ENCODE results near the gene PTPRA. TPM values are rescaled to one million over a fixed set of nuclear protein-coding genes. Genes with fewer than 3 reads are reported as not detected.

Gene PTPRA, protein sequence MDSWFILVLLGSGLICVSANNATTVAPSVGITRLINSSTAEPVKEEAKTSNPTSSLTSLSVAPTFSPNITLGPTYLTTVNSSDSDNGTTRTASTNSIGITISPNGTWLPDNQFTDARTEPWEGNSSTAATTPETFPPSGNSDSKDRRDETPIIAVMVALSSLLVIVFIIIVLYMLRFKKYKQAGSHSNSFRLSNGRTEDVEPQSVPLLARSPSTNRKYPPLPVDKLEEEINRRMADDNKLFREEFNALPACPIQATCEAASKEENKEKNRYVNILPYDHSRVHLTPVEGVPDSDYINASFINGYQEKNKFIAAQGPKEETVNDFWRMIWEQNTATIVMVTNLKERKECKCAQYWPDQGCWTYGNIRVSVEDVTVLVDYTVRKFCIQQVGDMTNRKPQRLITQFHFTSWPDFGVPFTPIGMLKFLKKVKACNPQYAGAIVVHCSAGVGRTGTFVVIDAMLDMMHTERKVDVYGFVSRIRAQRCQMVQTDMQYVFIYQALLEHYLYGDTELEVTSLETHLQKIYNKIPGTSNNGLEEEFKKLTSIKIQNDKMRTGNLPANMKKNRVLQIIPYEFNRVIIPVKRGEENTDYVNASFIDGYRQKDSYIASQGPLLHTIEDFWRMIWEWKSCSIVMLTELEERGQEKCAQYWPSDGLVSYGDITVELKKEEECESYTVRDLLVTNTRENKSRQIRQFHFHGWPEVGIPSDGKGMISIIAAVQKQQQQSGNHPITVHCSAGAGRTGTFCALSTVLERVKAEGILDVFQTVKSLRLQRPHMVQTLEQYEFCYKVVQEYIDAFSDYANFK
- total RNA-seq, result 29.1 and 35.5 TPM in 2 replicates

DNA sequence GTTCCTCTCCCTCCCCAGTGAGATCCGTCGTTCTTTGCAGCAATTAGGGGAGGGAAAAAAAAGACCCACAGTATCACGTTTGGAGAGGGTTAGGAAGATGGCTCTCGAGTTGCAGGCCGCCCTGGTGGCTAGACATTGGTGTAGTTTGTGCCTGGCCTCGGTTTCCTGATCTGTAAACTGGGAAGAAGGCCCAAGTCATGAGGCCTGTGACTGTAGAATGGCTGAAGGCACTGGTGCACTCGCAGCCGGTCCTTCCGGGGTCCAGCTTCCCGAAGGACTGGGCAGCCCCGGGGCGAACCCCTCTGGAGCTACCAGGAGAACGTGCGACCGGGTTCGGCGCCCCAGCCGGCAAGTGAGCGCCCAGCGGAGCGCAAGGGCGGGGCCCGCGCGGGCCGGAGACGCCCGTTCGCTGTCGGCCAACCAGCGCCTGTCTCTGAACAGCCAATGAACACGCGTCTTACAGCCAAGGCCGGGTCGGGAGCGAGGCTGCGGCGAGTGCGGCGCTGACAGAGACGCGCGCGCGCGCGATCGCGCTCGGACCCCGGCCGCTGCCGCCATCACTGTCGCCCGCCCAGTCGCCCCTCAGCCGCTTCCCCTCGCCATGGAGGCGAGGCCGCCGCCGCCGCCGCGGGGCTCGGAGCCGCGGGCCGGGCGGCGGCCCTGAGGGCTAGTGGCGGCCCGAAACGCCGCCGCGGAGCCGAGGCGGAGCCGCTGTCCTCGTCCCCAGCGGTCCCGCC is at the start of gene PTPRA:
TSS of gene PTPRA (plus strand) at position 472 of the 737 bp plus-strand sequence. CDS start 90,797 bp downstream, outside the sequence.

DNA sequence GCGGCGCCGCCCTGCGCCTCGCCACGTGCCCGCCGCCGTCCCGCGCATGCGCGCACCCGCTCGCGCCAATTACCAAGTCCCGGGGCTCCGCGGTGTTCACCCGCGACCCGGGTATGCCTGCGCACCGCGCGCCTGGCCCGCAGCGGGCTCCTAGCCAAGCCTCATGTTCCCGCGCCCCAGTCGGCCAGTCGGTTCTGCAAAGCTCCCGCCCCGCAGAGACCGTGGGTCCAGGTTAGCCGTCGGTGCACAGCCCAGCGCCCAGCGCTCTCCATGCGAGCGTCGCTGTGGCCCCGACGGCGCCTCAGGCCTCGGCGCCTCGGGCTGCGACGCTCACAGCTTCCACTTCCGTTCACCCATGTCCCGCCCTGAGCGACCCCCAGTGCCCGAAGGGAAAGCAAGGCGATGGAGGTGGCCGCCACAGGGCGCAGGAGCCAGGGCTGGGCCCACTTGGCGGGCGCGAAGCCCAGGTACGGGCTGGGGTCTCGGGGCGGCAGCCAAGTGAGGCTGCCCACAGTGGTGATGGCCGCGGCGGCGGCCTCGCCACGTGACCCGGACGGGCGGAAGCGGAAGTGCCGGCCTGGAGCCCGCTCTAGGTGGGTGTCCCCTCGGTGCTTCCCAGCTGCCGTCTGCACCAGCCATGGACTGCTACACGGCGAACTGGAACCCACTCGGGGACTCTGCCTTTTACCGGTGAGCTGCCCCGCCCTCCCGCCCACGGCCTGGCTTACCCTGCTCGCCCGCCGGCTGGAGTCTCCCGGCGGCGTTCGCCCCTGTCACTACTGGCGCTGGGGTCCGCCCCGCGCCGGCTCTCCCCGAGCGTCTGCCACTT is 32.9 kb upstream of the PTPRA start, which contains the start of the genes PCED1A and VPS16:
TSS of gene PCED1A (minus strand) at position 518 of the 829 bp plus-strand sequence. CDS start 743 bp downstream, outside the sequence.
TSS of gene VPS16 (plus strand) at position 608 of the 829 bp plus-strand sequence. CDS start at position 638, 30 bp downstream.

DNA sequence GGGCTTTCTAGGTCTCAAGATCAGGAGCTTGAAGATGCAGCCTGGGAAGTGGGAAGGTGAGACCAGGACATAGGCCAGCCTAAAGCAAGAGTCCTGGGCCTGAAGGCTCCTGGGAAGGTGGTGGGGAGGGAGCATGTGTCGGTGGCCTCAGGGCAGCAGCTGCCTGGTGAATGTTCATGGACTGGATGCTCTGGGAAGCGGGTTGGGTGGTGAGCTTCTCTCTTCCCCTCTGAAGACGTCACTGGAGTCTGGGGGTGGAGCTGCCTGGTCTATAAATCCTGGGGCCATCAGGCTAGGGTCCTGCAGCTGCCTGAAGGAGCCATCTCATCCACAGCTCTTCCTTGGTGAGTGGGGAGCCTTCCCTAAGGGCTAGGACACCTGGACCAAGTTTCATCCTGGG is 170.0 kb downstream of the PTPRA start, which contains the start of gene GNRH2:
TSS of gene GNRH2 (plus strand) at position 301 of the 400 bp plus-strand sequence. CDS start 793 bp downstream, outside the sequence.

DNA sequence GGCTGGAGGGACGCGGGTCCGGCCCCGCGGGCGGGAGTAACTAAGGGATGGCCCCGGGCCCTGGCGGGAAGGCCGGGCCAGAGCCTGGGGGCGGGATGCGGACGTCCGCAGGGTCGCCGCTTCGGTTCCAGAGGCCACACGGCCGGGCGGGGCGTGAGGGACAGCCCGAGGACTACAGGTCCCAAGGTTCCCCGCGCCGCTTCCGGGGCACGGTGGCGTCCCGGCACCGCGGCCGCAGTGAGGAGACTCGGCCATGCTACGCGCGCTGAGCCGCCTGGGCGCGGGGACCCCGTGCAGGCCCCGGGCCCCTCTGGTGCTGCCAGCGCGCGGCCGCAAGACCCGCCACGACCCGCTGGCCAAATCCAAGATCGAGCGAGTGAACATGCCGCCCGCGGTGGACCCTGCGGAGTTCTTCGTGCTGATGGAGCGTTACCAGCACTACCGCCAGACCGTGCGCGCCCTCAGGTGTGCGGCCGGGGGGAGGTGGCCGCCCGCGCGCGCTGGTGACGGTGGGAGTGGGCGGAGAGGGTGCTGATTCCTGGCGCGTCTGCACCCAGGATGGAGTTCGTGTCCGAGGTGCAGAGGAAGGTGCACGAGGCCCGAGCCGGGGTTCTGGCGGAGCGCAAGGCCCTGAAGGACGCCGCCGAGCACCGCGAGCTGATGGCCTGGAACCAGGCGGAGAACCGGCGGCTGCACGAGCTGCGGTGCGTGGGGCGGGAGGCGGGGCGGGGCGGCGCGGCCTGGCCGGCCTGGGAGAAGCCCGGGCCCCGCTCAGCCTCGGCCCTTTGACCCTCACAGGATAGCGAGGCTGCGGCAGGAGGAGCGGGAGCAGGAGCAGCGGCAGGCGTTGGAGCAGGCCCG is 172.8 kb downstream of the PTPRA start, which contains the start of gene MRPS26:
TSS of gene MRPS26 (plus strand) at position 237 of the 861 bp plus-strand sequence. CDS start at position 254, 17 bp downstream.

DNA sequence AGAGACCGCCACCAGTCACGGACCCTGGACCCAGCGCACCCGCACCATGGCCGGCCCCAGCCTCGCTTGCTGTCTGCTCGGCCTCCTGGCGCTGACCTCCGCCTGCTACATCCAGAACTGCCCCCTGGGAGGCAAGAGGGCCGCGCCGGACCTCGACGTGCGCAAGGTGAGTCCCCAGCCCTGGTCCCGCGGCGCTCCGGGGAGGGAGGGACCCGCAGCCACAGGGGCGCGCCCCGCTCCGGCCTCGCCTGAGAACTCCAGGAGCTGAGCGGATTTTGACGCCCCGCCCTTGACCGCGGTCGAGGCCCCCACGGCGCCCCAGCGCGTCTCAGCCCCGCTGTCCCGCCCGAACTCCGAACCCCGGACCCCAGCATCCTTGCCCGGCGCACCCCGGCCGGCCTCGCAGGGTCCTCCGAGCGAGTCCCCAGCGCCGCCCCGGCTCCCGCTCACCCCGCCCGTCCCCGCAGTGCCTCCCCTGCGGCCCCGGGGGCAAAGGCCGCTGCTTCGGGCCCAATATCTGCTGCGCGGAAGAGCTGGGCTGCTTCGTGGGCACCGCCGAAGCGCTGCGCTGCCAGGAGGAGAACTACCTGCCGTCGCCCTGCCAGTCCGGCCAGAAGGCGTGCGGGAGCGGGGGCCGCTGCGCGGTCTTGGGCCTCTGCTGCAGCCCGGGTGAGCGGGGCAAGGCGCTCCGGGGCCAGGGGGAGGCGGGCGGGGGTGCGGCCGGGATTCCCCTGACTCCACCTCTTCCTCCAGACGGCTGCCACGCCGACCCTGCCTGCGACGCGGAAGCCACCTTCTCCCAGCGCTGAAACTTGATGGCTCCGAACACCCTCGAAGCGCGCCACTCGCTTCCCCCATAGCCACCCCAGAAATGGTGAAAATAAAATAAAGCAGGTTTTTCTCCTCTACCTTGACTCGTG is 198.6 kb downstream of the PTPRA start, which contains the start of gene OXT:
TSS of gene OXT (plus strand) at position 11 of the 920 bp plus-strand sequence. CDS start at position 47, 36 bp downstream.

DNA sequence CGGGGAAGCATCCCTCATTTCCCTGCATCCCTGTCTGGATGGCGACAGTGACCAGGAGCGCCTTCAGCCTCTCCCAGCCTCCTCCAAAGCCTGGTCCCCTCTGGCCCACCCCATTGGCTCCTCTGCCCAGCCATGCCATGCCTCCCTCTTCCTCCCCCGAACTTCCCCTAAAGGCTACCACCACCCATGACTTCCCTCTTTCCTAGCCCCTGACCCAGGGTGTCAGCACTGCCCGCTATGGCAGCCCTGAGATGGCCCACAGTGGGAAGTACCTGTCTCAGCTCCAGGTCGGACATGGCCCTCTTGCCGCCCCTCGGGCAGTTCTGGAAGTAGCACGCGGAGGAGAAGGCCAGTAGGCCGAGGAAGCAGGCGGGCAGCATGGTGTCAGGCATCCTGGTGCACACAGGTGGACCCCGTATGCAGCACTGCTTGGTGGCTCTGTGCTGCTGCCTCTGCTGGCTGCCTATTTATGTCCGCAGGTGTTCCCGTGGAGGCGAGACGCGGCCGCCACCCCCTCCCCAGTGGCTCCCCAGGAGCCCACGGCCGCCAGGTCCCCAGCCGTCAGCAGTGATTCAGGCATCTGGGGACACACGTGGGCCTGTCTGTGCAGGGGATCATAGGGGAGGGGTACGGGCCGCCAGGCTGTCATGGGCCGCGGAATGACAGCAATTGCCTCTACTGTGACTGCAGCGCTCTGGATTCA is 211.2 kb downstream of the PTPRA start, which contains the start of gene AVP:
TSS of gene AVP (minus strand) at position 442 of the 703 bp plus-strand sequence. CDS start at position 392, 50 bp downstream.

Other genes starting within 250 kb of the PTPRA start
- 84.9 and 108 TPM in 2 replicates for gene NOP56, start 220.8 kb upstream of the PTPRA start, total RNA-seq
- gene IDH3B, start 209.3 kb upstream of the PTPRA start, total RNA-seq, result 75.8 and 89.3 TPM in 2 replicates
- gene EBF4, start 180.7 kb upstream of the PTPRA start, total RNA-seq, result 4.4 and 13.3 TPM in 2 replicates
- gene CPXM1, start 72.9 kb upstream of the PTPRA start, total RNA-seq, result under 0.01 TPM in 1 of 2 replicates, not detected in the other
- gene C20orf141, start 58.5 kb upstream of the PTPRA start, total RNA-seq, result not detected in 2 replicates
- not detected in 2 replicates for gene TMEM239, start 57.1 kb upstream of the PTPRA start, total RNA-seq
- 39.0 and 54.6 TPM in 2 replicates for gene PCED1A, start 32.8 kb upstream of the PTPRA start, total RNA-seq
- 30.6 and 42.0 TPM in 2 replicates for gene VPS16, start 32.7 kb upstream of the PTPRA start, total RNA-seq
- 0.39 TPM in 1 of 2 replicates, not detected in the other for gene GNRH2, start 170.1 kb downstream of the PTPRA start, total RNA-seq
- 21.6 and 27.7 TPM in 2 replicates for gene MRPS26, start 172.6 kb downstream of the PTPRA start, total RNA-seq
- gene OXT, start 198.1 kb downstream of the PTPRA start, total RNA-seq, result not detected in 2 replicates
- gene AVP, start 211.2 kb downstream of the PTPRA start, total RNA-seq, result not detected in 2 replicates